Body of pancreas (tissue), 4 donors: ENCODE data around the gene HDC. TPM values are rescaled to one million over a fixed set of nuclear protein-coding genes. Genes with fewer than 3 reads are reported as not detected.

Experiments used
- ATAC-seq: fragments of 150-250 bp; one replicate; pipeline ENCODE4 v1.9.1; 2016
- DNase-seq, 4 donors: peaks; one replicate each; pipeline ENCODE4 v3.0.0-alpha.2; 2019
- H3K27ac ChIP-seq, 4 donors: fragments of 200-600 bp; sonication (generic); 1 replicate in 3 of 4; 2 replicates in 1 of 4; pipeline versions ENCODE4 v1.5.1 to v1.6.1; 2016 to 2019; ENCODE audit warnings: mild to moderate bottlenecking in 1 of 4, mixed read lengths in 1 of 4, moderate library complexity in 1 of 4
- H3K27me3 ChIP-seq, 2 donors: fragments of 200-600 bp; sonication (generic); one replicate each; pipeline ENCODE4 v1.6.0; 2016; ENCODE audit warnings: mild to moderate bottlenecking in 1 of 2
- H3K36me3 ChIP-seq, 2 donors: fragments of 200-600 bp; sonication (generic); replicated peaks in 1 of 2; 2 replicates each; pipeline ENCODE4 v1.5.1; 2016; ENCODE audit warnings: low read depth in 2 of 2; ENCODE audit not compliant: insufficient read depth in 1 of 2
- H3K4me1 ChIP-seq: fragments of 200-600 bp; sonication (generic); one replicate; pipeline ENCODE4 v1.6.0; 2016
- H3K4me3 ChIP-seq, 2 donors: fragments of 200-600 bp; sonication (generic); 1 replicate in 1 of 2; 2 replicates in 1 of 2; pipeline ENCODE4 v1.5.1; 2016 to 2019
- H3K9me3 ChIP-seq, 3 donors: fragments of 200-600 bp; sonication (generic); 1 replicate in 2 of 3; 2 replicates in 1 of 3; pipeline ENCODE4 v1.5.1; 2016
- CTCF ChIP-seq, 7 experiments: fragments of 450-650 bp in 4 of 7; fragments of 200-600 bp in 3 of 7; sonication (generic) in 3 of 7; IDR thresholded peaks; one replicate each; pipeline ENCODE4 v1.5.1; 2016 to 2019; ENCODE audit warnings: antibody characterized with exemption in 7 of 7
- POLR2A ChIP-seq, 3 donors: fragments of 450-650 bp; IDR thresholded peaks; one replicate each; pipeline ENCODE4 v1.6.1; 2016; ENCODE audit warnings: antibody characterized with exemption in 3 of 3, mild to moderate bottlenecking in 2 of 3
- WGBS, 2 donors: methylation state at CpG; one replicate each; pipeline ENCODE4 v1.1.5; 2017; 5-methylcytosine and 5-hydroxymethylcytosine counted together
- intact Hi-C: fragments of 100-400 bp; cut with DNase I; formaldehyde crosslinking; loops from one replicate; pipeline ENCODE4 v1.15.1; 2023
- total RNA-seq, 2 donors: library from RNA; depleted of rRNA; stranded (reverse); fragments of >200 nt; gene quantifications; one replicate each; pipeline ENCODE4 v1.1.0, GENCODE V29; 2016

Gene HDC
- total RNA-seq, 2 donors from 2014 or later: not detected

GRCh38 chr15:50219820-50220219, 45.7 kb downstream of the HDC start:
- Histone ChIP-seq H3K4me1 (no peaks in the 10 kb centered on the region), H3K4me3 (no peak overlapping the region), H3K27ac (no peak overlapping the region), H3K27me3 (no peaks in the 10 kb centered on the region), H3K36me3 (no peaks in the 10 kb centered on the region), H3K9me3 (no peaks in the 10 kb centered on the region)
- intact Hi-C loops: no loop called here
- no peak for DNase-seq
- no peak for ATAC-seq
- WGBS, 2 donors: 94 to 95% methylated on average over 2 of the region's 2 CpGs
- TF ChIP-seq POLR2A (IDR thresholded peaks at IDR 0.05) (no peak), CTCF (IDR thresholded peaks at IDR 0.05) (no peak)

DNA sequence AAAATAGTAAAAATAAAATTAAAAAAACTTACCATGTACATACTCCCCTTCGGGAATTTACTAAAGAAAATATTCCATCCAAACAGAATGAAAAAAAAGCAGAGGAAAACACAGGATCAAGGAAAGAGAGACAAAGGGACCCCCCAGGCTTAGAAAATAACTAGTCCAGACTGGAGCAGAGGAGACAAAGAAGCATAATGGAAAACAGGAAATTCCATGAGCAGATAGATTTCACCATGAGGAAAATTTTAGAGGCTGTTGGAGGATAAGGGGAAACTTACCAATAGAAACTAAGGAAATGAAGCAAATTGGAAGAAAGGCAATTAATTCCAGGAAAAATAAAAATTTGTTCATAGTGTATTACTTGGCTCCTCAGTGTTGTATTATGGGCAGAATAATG, 46.8 kb downstream of the HDC start:
- TF ChIP-seq CTCF (IDR thresholded peaks at IDR 0.05) (no peak), POLR2A (IDR thresholded peaks at IDR 0.05) (no peak)
- ATAC-seq (no peak), DNase-seq (no peak)
- H3K9me3 ChIP-seq: no peaks in the 10 kb centered on the region
- H3K27ac ChIP-seq: no peak overlapping the region
- H3K27me3 ChIP-seq: no peaks in the 10 kb centered on the region
- no peak overlapping the region for H3K4me3 ChIP-seq
- 88% methylated on average over 1 of the region's 1 CpG for WGBS, 2 donors
- H3K4me1 ChIP-seq: no peaks in the 10 kb centered on the region
- H3K36me3 ChIP-seq: no peaks in the 10 kb centered on the region
- intact Hi-C loops: no loop called here

DNA sequence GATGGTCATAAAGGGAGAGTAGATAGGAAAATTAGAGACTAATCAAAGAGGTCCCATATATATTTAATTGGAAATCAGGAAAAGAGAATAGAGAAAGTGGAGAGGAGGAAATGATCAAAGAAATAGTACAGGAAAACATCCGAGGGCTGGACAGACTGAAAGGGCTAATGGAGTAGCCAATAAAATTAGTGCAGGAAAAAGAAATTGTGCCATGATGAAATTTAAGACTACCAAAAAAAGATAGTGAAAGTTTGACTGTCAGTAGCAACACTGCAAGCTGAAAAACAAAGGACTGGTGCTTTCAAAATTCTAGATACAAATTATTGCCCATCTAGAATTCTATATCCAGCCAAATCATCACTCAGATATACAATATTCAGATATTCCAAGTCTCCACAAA, 47.2 kb downstream of the HDC start:
- ATAC-seq: no peak
- no peak overlapping the region for H3K27ac ChIP-seq
- WGBS, 2 donors: 50 to 61% methylated on average over 1 of the region's 1 CpG
- DNase-seq: no peak
- no peaks in the 10 kb centered on the region for H3K9me3 ChIP-seq
- no peaks in the 10 kb centered on the region for H3K27me3 ChIP-seq
- no peaks in the 10 kb centered on the region for H3K4me1 ChIP-seq
- no peak overlapping the region for H3K4me3 ChIP-seq
- intact Hi-C loops: no loop called here
- H3K36me3 ChIP-seq: no peaks in the 10 kb centered on the region
- TF ChIP-seq CTCF (IDR thresholded peaks at IDR 0.05) (no peak), POLR2A (IDR thresholded peaks at IDR 0.05) (no peak)

GRCh38 chr15:50210462-50211157, 54.9 kb downstream of the HDC start:
- no peak for ATAC-seq
- TF ChIP-seq CTCF (IDR thresholded peaks at IDR 0.05) (no peak), POLR2A (IDR thresholded peaks at IDR 0.05) (no peak)
- Histone ChIP-seq H3K27me3 (no peaks in the 10 kb centered on the region), H3K27ac (no peak overlapping the region), H3K4me1 (no peaks in the 10 kb centered on the region), H3K36me3 (no peaks in the 10 kb centered on the region), H3K4me3 (no peak overlapping the region), H3K9me3 (no peaks in the 10 kb centered on the region)
- 83 to 86% methylated on average over 6 to 8 of the region's 8 CpGs for WGBS, 2 donors
- no peak for DNase-seq
- intact Hi-C loops: no loop called here

DNA sequence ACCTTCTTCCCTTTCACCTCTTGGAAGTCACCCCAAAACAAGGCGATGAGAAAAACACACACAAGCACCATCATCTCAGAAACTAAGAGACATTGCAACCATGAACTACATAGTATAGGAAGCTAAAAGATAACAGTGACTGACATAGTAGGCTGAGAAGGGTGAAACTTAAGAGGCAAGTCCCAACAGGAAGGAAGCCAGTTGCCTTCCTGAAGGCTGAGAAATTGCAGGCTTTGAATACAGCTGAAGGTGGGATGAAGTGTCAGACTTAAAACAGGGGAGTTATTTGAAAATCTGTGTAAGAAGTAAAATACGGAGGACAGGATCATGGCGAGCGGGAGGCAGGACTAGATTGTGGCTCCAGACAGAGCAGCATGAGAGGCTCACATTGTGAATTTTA, 55.7 kb downstream of the HDC start:
- Histone ChIP-seq H3K27ac (no peak overlapping the region), H3K27me3 (no peaks in the 10 kb centered on the region), H3K4me3 (no peak overlapping the region), H3K9me3 (no peaks in the 10 kb centered on the region), H3K4me1 (no peaks in the 10 kb centered on the region), H3K36me3 (no peaks in the 10 kb centered on the region)
- no peak for ATAC-seq
- intact Hi-C loops: no loop called here
- no peak for DNase-seq
- 90% methylated on average over 4 of the region's 4 CpGs for WGBS, 2 donors
- TF ChIP-seq CTCF (IDR thresholded peaks at IDR 0.05) (no peak), POLR2A (IDR thresholded peaks at IDR 0.05) (no peak)
